Endothelial cell of umbilical vein (primary cell): Measurements from ENCODE around the gene C1orf35. TPM values are rescaled to one million over a fixed set of nuclear protein-coding genes. Genes with fewer than 3 reads are reported as not detected.

ENCODE experiments used
- BruUV-seq: library from RNA; stranded (reverse); fragments of 400-500 nt; replicated peaks from 2 replicates; lab custom pipeline; 2021; lab: Mats Ljungman, UMichigan
- CTCF ChIA-PET: fragments of 300-600, 350-600 bp; sonication (Branson Sonifier 250); formaldehyde crosslinking; loops from one replicate; lab custom pipeline; 2021; ENCODE audit warnings: antibody characterized with exemption, inconsistent platforms; lab: Charles Lee
- POLR2A ChIA-PET: fragments of 300-600, 350-600 bp; sonication (Branson Sonifier 250); formaldehyde crosslinking; loops from one replicate; lab custom pipeline; 2021; ENCODE audit warnings: antibody characterized with exemption, inconsistent platforms; lab: Charles Lee
- DNase-seq: peaks from one replicate; pipeline ENCODE4 v3.0.0-alpha.2; 2011; ENCODE audit warnings: low read depth, low spot score
- FAIRE-seq: peaks from 2 replicates; lab custom pipeline; 2011; peaks lifted over from hg19 to GRCh38; lab: Jason Lieb, UNC
- H2AFZ ChIP-seq: 2 replicates; pipeline ENCODE4 v1.6.0; 2012; ENCODE audit warnings: low read depth, low read length, control low read depth, inconsistent platforms
- H3K27ac ChIP-seq: 2 replicates; pipeline ENCODE4 v1.5.1; 2011; ENCODE audit warnings: low read depth, mild to moderate bottlenecking, control low read depth, low read length, moderate library complexity; ENCODE audit not compliant: insufficient read depth
- H3K27me3 ChIP-seq, 2 experiments: 2 replicates each; pipeline versions ENCODE4 v1.6.0 to v1.6.1; 2011; ENCODE audit warnings: low read length in 2 of 2, mixed read lengths in 1 of 2; ENCODE audit not compliant: control insufficient read depth in 2 of 2, insufficient read depth in 2 of 2
- H3K36me3 ChIP-seq, 2 experiments: 2 replicates in 1 of 2; 3 replicates in 1 of 2; pipeline ENCODE4 v1.5.1; 2011; ENCODE audit warnings: low read length in 2 of 2, mild to moderate bottlenecking in 1 of 2, moderate library complexity in 1 of 2; ENCODE audit not compliant: control insufficient read depth in 2 of 2, insufficient read depth in 2 of 2; ENCODE audit errors: extremely low read depth in 1 of 2
- H3K4me1 ChIP-seq: 3 replicates; pipeline ENCODE4 v1.5.1; 2011; ENCODE audit warnings: mild to moderate bottlenecking, low read length; ENCODE audit not compliant: control insufficient read depth, insufficient read depth; ENCODE audit errors: extremely low read depth
- H3K4me2 ChIP-seq: 2 replicates; pipeline ENCODE4 v1.6.1; 2011; ENCODE audit warnings: low read length, control low read depth, mixed read lengths; ENCODE audit not compliant: insufficient read depth
- H3K4me3 ChIP-seq, 3 experiments: fragments of 200-600 bp in 1 of 3; sonication (generic), shearing (Covaris generic) in 1 of 3; replicated peaks in 1 of 3; 2 replicates each; pipeline ENCODE4 v1.5.1; 2011 to 2016; ENCODE audit warnings: control low read depth in 3 of 3, low read length in 3 of 3, mild to moderate bottlenecking in 2 of 3, inconsistent platforms in 1 of 3, low read depth in 1 of 3, moderate library complexity in 1 of 3; ENCODE audit not compliant: insufficient read depth in 1 of 3
- H3K79me2 ChIP-seq: 2 replicates; pipeline ENCODE4 v1.6.0; 2012; ENCODE audit warnings: low read length, inconsistent platforms; ENCODE audit not compliant: control insufficient read depth, insufficient read depth
- H3K9ac ChIP-seq: replicated peaks from 2 replicates; pipeline ENCODE3; 2011; ENCODE audit warnings: low read length, control low read depth; ENCODE audit not compliant: insufficient read depth; ENCODE audit errors: extremely low read depth
- H3K9me1 ChIP-seq: replicated peaks from 3 replicates; pipeline ENCODE4 v1.6.0; 2011; ENCODE audit warnings: mild to moderate bottlenecking, low read length; ENCODE audit not compliant: control insufficient read depth, insufficient read depth; ENCODE audit errors: extremely low read depth
- H3K9me3 ChIP-seq: replicated peaks from 2 replicates; pipeline ENCODE4 v1.5.1; 2012; ENCODE audit warnings: low read length, inconsistent platforms; ENCODE audit not compliant: control insufficient read depth, insufficient read depth
- H4K20me1 ChIP-seq: replicated peaks from 2 replicates; pipeline ENCODE3; 2011; ENCODE audit warnings: mild to moderate bottlenecking, low read length; ENCODE audit not compliant: control insufficient read depth, insufficient read depth; ENCODE audit errors: extremely low read depth
- CTCF ChIP-seq, 2 donors: IDR thresholded peaks; 1 replicate in 1 of 2; 2 replicates in 1 of 2; pipeline ENCODE4 v1.5.1; 2011; ENCODE audit warnings: low read length in 2 of 2, mild to moderate bottlenecking in 2 of 2, moderate library complexity in 2 of 2, control low read depth in 1 of 2, inconsistent platforms in 1 of 2, low read depth in 1 of 2; ENCODE audit not compliant: insufficient read depth in 1 of 2; ENCODE audit errors: extremely low read depth in 1 of 2
- EZH2 ChIP-seq: IDR thresholded peaks from 2 replicates; pipeline ENCODE4 v1.6.1; 2012; ENCODE audit warnings: borderline replicate concordance, low read depth, mild to moderate bottlenecking, moderate library complexity, low read length, inconsistent platforms; ENCODE audit not compliant: severe bottlenecking
- FOS ChIP-seq: IDR thresholded peaks from 2 replicates; pipeline ENCODE4 v1.6.1; 2011; ENCODE audit warnings: mild to moderate bottlenecking, low read length, moderate library complexity, borderline replicate concordance; ENCODE audit not compliant: insufficient read depth
- GATA2 ChIP-seq: IDR thresholded peaks from 2 replicates; pipeline ENCODE4 v1.7.0; 2011; ENCODE audit warnings: low read depth, mild to moderate bottlenecking, moderate library complexity, mixed read lengths, low read length; ENCODE audit not compliant: insufficient read length, insufficient read depth
- JUN ChIP-seq: IDR thresholded peaks from 2 replicates; pipeline ENCODE4 v1.6.1; 2011; ENCODE audit warnings: borderline replicate concordance, low read depth; ENCODE audit not compliant: insufficient read length, insufficient read depth
- MAX ChIP-seq: IDR thresholded peaks from 2 replicates; pipeline ENCODE4 v1.6.1; 2011; ENCODE audit not compliant: insufficient read depth, insufficient read length
- MYC ChIP-seq: IDR thresholded peaks from one replicate; pipeline ENCODE4 v1.6.1; 2011; ENCODE audit warnings: mild to moderate bottlenecking, low read depth, low read length
- POLR2AphosphoS5 ChIP-seq: IDR thresholded peaks from 2 replicates; pipeline ENCODE4 v1.6.1; 2012; ENCODE audit warnings: low read depth, mild to moderate bottlenecking, control low read depth, low read length, moderate library complexity; ENCODE audit not compliant: insufficient read depth
- dilution Hi-C: fragments of 300-500 bp; cut with MboI; formaldehyde crosslinking; loops from one replicate; pipeline ENCODE4 v1.15.0; 2019; ENCODE audit warnings: low sequenced_read_pairs; ENCODE audit not compliant: extremely low pct_ligation_motif_present
- intact Hi-C: fragments of 100-400 bp; cut with micrococcal nuclease; formaldehyde crosslinking; loops from one replicate; pipeline ENCODE4 v1.10.0; 2022
- polyA plus RNA-seq, 4 experiments: library from polyadenylated mRNA; depleted of rRNA in 3 of 4; stranded (reverse) in 3 of 4; unstranded in 1 of 4; fragments of >200 nt; gene quantifications; 2 replicates each; pipeline versions ENCODE4 v1.2.1 to v1.2.3, GENCODE V29; 2011 to 2012; ENCODE audit warnings: missing spikeins in 1 of 4
- total RNA-seq: library from RNA; stranded (reverse); gene quantifications from 2 replicates; pipeline ENCODE4 v1.2.3, GENCODE V29; 2021

Gene C1orf35
- total and polyA plus RNA-seq, 2 donors (not counting 3 experiments of a cell fraction or from before 2014, with no cell fraction given), result 19.9 to 21.7 TPM

- CTCF ChIA-PET, result interaction anchor here (0.7 to 1.1 kb wide), 6 partner anchors 10 to 103 kb away, joined by 3 to 12 read pairs (median 7); no protein-coding TSS in a partner anchor
- H3K36me3 ChIP-seq, result peaks cover 10 to 32% of the 10 kb centered on the region in 2 experiments
Measured at GRCh38 chr1:228101994-228102790, 933 bp downstream of the C1orf35 start.

More at GRCh38 chr1:228101994-228102790, 933 bp downstream of the C1orf35 start:
- H4K20me1 ChIP-seq, result no peaks in the 10 kb centered on the region
- TF ChIP-seq JUN, result no peak
- peak; percentile 47 for TF ChIP-seq POLR2AphosphoS5
- TF ChIP-seq MYC, result no peak
- TF ChIP-seq GATA2, result no peak
- TF ChIP-seq MAX, result no peak
- TF ChIP-seq FOS, result no peak
- TF ChIP-seq CTCF (IDR thresholded peaks at IDR 0.05; ENCODE audit: extremely low read depth in 1 of 2, insufficient read depth in 1 of 2, low read depth in 1 of 2, low read length in 2 of 2), result peak in 1 of 2 donors; percentile 63
- no peak for TF ChIP-seq EZH2
- peaks cover 32% of the 10 kb centered on the region for H3K79me2 ChIP-seq
- intact Hi-C loops, result loop anchor here (1.0 kb wide), 2 partner anchors 17 to 103 kb away; no protein-coding TSS in a partner anchor
- peaks cover 10% of the 10 kb centered on the region for H3K4me1 ChIP-seq
- FAIRE-seq (peak; percentile 44), DNase-seq (peak; percentile 64)
- no TSS peak for BruUV-seq
- H3K9me1 ChIP-seq, result no peaks in the 10 kb centered on the region
- H3K4me3 ChIP-seq, result peak overlapping the region; percentile 45 to 53 (median 53)
- H2AFZ ChIP-seq, result peak overlapping the region; percentile 22
- no peak overlapping the region for H3K27ac ChIP-seq
- H3K4me2 ChIP-seq, result peak overlapping the region; percentile 69
- no peaks in the 10 kb centered on the region for H3K9me3 ChIP-seq
- no peaks in the 10 kb centered on the region for H3K27me3 ChIP-seq
- H3K9ac ChIP-seq, result peak overlapping the region; percentile 30
- dilution Hi-C loops, result no loop called here
- POLR2A ChIA-PET, result no interaction called here
